ENCODE measurements around the gene ABCA8. TPM values are rescaled to one million over a fixed set of nuclear protein-coding genes. Genes with fewer than 3 reads are reported as not detected.
A peak's percentile ranks its signal among the peaks of the same experiment; 100 is the strongest.
"Not testable (repeated sequence)": the region's sequence is repeated elsewhere in the genome, so short reads cannot be mapped to it uniquely, and the experiment has no call there.

The ABCA8 gene
- total RNA-seq, 4 donors from 2014 or later = 10.9 to 87.5 (median 21.2) TPM

DNA sequence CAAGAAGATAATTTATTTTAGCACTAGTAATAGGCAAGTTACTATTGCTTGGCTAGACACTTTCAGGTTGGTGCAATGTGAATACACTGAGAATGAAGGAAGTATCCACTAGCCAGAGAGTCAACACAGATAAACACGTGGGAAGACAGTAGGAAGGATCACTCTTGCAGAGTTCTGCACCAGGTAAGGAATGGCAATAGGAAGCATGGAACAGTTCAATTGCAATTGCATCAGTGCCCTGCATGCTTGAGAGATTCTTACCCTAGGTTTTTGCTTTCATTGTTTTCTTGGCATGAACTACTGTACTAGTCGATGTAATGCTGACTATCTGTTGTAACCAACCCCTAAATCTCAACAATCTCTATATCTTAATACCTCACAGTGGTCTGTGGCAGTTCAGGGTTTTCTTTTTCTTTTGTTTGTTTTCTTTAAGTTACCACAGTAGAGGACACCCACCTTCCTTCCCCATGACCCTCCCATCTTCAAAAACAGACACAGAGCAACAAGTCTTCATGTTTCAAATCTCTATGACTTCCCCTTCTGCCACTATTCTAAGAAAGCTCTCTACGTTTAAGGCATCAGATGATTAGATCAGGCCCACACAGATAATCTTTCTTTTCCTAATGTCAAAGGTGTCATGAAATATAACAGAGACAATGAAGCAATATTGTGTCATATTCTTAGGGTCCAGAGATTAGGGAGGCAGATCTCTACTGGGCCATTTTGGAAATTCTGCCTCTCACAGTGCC, 18.1 kb upstream of the ABCA8 start:
- no peak overlapping the region for H3K27ac ChIP-seq
- TF ChIP-seq POLR2A (IDR thresholded peaks at IDR 0.05) = no peak
- TF ChIP-seq, protein P1, sequence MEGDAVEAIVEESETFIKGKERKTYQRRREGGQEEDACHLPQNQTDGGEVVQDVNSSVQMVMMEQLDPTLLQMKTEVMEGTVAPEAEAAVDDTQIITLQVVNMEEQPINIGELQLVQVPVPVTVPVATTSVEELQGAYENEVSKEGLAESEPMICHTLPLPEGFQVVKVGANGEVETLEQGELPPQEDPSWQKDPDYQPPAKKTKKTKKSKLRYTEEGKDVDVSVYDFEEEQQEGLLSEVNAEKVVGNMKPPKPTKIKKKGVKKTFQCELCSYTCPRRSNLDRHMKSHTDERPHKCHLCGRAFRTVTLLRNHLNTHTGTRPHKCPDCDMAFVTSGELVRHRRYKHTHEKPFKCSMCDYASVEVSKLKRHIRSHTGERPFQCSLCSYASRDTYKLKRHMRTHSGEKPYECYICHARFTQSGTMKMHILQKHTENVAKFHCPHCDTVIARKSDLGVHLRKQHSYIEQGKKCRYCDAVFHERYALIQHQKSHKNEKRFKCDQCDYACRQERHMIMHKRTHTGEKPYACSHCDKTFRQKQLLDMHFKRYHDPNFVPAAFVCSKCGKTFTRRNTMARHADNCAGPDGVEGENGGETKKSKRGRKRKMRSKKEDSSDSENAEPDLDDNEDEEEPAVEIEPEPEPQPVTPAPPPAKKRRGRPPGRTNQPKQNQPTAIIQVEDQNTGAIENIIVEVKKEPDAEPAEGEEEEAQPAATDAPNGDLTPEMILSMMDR (IDR thresholded peaks at IDR 0.05) = no peak
- DNase-seq = no peak
- H3K36me3 ChIP-seq = no peaks in the 10 kb centered on the region
- no peaks in the 10 kb centered on the region for H3K27me3 ChIP-seq
- no peaks in the 10 kb centered on the region for H3K4me1 ChIP-seq
- H3K4me3 ChIP-seq = no peak overlapping the region
- H3K9me3 ChIP-seq = no peaks in the 10 kb centered on the region

- no peaks in the 10 kb centered on the region for H3K9me3 ChIP-seq
- no peak overlapping the region for H3K27ac ChIP-seq
- no peaks in the 10 kb centered on the region for H3K27me3 ChIP-seq
- no peaks in the 10 kb centered on the region for H3K4me1 ChIP-seq
- no peaks in the 10 kb centered on the region for H3K36me3 ChIP-seq
- TF ChIP-seq POLR2A (IDR thresholded peaks at IDR 0.05) = no peak
- TF ChIP-seq, protein P1 (IDR thresholded peaks at IDR 0.05) = peak in 5 of 6 experiments; percentile 32 to 52 (median 41)
- no peak overlapping the region for H3K4me3 ChIP-seq
- no peak for DNase-seq
Observed at GRCh38 chr17:68972119-68972704, 17.0 kb upstream of the ABCA8 start.

- Histone ChIP-seq H3K27ac (no peak overlapping the region), H3K4me1 (no peaks in the 10 kb centered on the region), H3K4me3 (no peak overlapping the region), H3K36me3 (no peaks in the 10 kb centered on the region), H3K9me3 (no peaks in the 10 kb centered on the region), H3K27me3 (no peaks in the 10 kb centered on the region)
- TF ChIP-seq POLR2A (IDR thresholded peaks at IDR 0.05) = no peak
- TF ChIP-seq, protein P1 (IDR thresholded peaks at IDR 0.05) = no peak
- no peak for DNase-seq
Observed at GRCh38 chr17:68969101-68969500, 13.9 kb upstream of the ABCA8 start.

DNA sequence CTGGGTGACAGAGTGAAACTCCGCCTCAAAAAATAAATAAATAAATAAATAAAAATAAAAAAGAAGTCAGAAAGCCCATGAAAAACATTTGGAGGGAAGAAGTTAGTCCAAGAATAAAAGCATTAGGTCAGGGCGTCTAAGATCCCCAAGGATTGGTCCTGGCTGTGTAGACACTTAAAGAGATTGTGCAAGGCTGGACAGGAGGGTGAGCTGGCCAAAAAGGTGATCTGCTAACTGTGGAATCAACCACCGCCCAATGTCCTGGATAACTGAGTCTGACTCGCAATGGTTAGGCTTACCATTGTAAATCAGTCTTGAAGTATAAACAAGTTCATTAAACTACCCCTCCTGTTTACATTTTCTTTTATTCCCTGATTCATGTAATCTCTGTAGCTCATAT, 8.8 kb upstream of the ABCA8 start:
- Histone ChIP-seq H3K27ac (no peak overlapping the region), H3K4me1 (no peaks in the 10 kb centered on the region), H3K27me3 (no peaks in the 10 kb centered on the region), H3K4me3 (no peak overlapping the region), H3K9me3 (no peaks in the 10 kb centered on the region), H3K36me3 (no peaks in the 10 kb centered on the region)
- no peak for TF ChIP-seq POLR2A (IDR thresholded peaks at IDR 0.05)
- TF ChIP-seq, protein P1 (IDR thresholded peaks at IDR 0.05) = no peak
- no peak for DNase-seq

DNA sequence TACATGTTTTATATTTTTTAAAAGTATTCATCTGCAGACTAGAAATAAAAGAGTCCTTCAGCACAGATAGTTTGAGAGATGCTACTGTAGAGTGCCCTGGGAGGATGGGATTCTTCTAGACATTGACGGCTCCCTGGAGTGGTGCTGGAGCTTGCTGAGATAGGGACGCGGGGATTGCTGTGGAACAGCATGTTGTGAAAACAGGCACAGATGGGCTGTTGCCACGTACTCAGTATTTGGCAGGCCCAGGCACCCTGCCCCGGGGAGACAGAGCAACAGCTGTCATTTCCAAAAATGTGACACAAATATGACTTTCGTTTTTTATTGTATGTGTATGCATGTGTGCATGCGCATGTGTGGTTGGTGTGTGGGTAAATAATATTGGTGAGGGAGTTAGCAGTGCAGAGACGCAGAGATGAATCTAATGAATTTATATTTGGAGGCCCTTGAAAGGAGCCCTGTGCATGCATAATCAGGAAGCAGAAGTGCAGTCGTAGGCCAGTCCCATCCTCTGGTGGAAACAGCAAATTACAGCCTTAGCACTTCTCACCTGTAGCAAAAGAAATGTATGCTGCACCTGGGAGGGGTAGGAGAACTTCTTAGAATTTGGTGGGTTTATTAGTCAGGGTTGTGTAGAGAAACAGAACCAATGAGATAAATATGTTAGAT, 6.2 kb upstream of the ABCA8 start:
- no peak overlapping the region for H3K27ac ChIP-seq
- H3K9me3 ChIP-seq = no peaks in the 10 kb centered on the region
- TF ChIP-seq, protein P1 (IDR thresholded peaks at IDR 0.05) = no peak
- TF ChIP-seq POLR2A (IDR thresholded peaks at IDR 0.05) = no peak
- H3K36me3 ChIP-seq = no peaks in the 10 kb centered on the region
- no peak overlapping the region for H3K4me3 ChIP-seq
- no peaks in the 10 kb centered on the region for H3K4me1 ChIP-seq
- DNase-seq = no peak
- no peaks in the 10 kb centered on the region for H3K27me3 ChIP-seq

DNA sequence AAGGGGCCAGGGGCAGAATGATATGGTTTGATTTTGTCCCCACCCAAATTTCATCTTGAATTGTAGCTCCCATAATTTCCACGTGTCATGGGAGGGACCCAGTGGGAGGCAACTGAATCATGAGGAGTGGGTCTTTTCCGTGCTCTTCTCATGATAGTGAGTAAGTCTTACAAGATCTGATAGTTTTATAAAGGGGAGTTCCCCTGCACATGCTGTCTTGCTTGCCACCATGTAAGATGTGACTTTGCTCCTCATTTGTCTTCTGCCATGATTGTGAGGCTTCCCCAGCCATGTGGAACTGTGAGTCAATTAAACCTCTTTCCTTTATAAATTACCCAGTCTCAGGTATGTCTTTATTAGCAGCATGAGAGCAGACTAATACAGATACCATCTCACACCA, 3.9 kb upstream of the ABCA8 start:
- not testable (repeated sequence) for H3K4me1 ChIP-seq, H3K4me3 ChIP-seq, H3K9me3 ChIP-seq, H3K27ac ChIP-seq, H3K27me3 ChIP-seq, DNase-seq, H3K36me3 ChIP-seq
